SK-N-SH (cell line): ENCODE data around the gene FAM53C. TPM values are rescaled to one million over a fixed set of nuclear protein-coding genes. Genes with fewer than 3 reads are reported as not detected.

Experiments used
- CTCF ChIA-PET: fragments of 300-600, 350-600 bp; formaldehyde crosslinking; extraction: SDS; loops from one replicate; lab custom pipeline; 2021; lab: Yijun Ruan, JAX
- POLR2A ChIA-PET: fragments of 350-600 bp; sonication (Branson Sonifier 250); formaldehyde crosslinking; extraction: SDS; loops from one replicate; lab custom pipeline; 2020; ENCODE audit warnings: antibody characterized with exemption, inconsistent platforms; lab: Yijun Ruan, JAX
- DNase-seq: peaks from one replicate; pipeline ENCODE4 v3.0.0; 2012
- H2AFZ ChIP-seq: fragments of 200-600 bp; sonication (generic); 2 replicates; pipeline ENCODE4 v1.8.1; 2016; ENCODE audit warnings: antibody characterized with exemption, mild to moderate bottlenecking, low read depth
- H3F3A ChIP-seq: fragments of 200-600 bp; sonication (generic); replicated peaks from 2 replicates; pipeline ENCODE3; 2016; ENCODE audit warnings: antibody characterized with exemption, mild to moderate bottlenecking; ENCODE audit not compliant: insufficient read depth
- H3K27ac ChIP-seq, 2 experiments: fragments of 200-500 bp in 1 of 2; fragments of 200-600 bp in 1 of 2; sonication (Bioruptor generic) in 1 of 2; sonication (generic), shearing (Covaris generic) in 1 of 2; 2 replicates each; pipeline versions ENCODE4 v1.5.1 to v1.6.1; 2014 to 2016; ENCODE audit warnings: low read depth in 2 of 2, inconsistent platforms in 1 of 2, low read length in 1 of 2, mild to moderate bottlenecking in 1 of 2, mixed read lengths in 1 of 2
- H3K27me3 ChIP-seq: fragments of 200-600 bp; sonication (generic), shearing (Covaris generic); 2 replicates; pipeline ENCODE4 v1.6.1; 2016; ENCODE audit warnings: mixed run types; ENCODE audit not compliant: insufficient read depth
- H3K36me3 ChIP-seq, 2 experiments: fragments of 200-500 bp in 1 of 2; fragments of 200-600 bp in 1 of 2; sonication (Bioruptor generic) in 1 of 2; sonication (generic) in 1 of 2; replicated peaks in 1 of 2; 2 replicates each; pipeline versions ENCODE3 to v1.5.1; 2014 to 2016; ENCODE audit warnings: low read length in 1 of 2, mild to moderate bottlenecking in 1 of 2; ENCODE audit not compliant: insufficient read depth in 2 of 2, control insufficient read depth in 1 of 2
- H3K4me1 ChIP-seq, 2 experiments: fragments of 200-500 bp in 1 of 2; fragments of 200-600 bp in 1 of 2; sonication (Bioruptor generic) in 1 of 2; sonication (generic), shearing (Covaris generic) in 1 of 2; 2 replicates each; pipeline versions ENCODE4 v1.5.1 to v1.6.1; 2014 to 2016; ENCODE audit warnings: low read depth in 1 of 2, low read length in 1 of 2, mixed run types in 1 of 2; ENCODE audit not compliant: insufficient read depth in 2 of 2, control insufficient read depth in 1 of 2
- H3K4me2 ChIP-seq: fragments of 200-600 bp; sonication (generic), shearing (Covaris generic); 2 replicates; pipeline ENCODE4 v1.6.1; 2017; ENCODE audit warnings: mixed run types
- H3K4me3 ChIP-seq, 2 experiments: fragments of 200-500 bp in 1 of 2; fragments of 200-600 bp in 1 of 2; sonication (Bioruptor generic) in 1 of 2; sonication (generic), shearing (Covaris generic) in 1 of 2; 2 replicates each; pipeline versions ENCODE4 v1.5.1 to v1.8.1; 2014 to 2016; ENCODE audit warnings: low read depth in 2 of 2, inconsistent platforms in 1 of 2, low read length in 1 of 2, mild to moderate bottlenecking in 1 of 2, mixed read lengths in 1 of 2, moderate library complexity in 1 of 2
- H3K79me2 ChIP-seq: fragments of 200-600 bp; sonication (generic); 2 replicates; pipeline ENCODE4 v1.8.1; 2017; ENCODE audit warnings: mild to moderate bottlenecking; ENCODE audit not compliant: insufficient read depth
- H3K9ac ChIP-seq: fragments of 200-600 bp; sonication (generic); 2 replicates; pipeline ENCODE4 v1.6.1; 2017; ENCODE audit warnings: mixed run types
- H3K9me2 ChIP-seq: fragments of 200-600 bp; sonication (generic); 2 replicates; pipeline ENCODE4 v1.6.1; 2017; ENCODE audit warnings: mixed run types
- H3K9me3 ChIP-seq: fragments of 200-600 bp; sonication (generic); 2 replicates; pipeline ENCODE4 v1.6.1; 2017; ENCODE audit warnings: mixed run types, mild to moderate bottlenecking, moderate library complexity
- H4K20me1 ChIP-seq: fragments of 200-600 bp; sonication (generic); 2 replicates; pipeline ENCODE4 v1.6.1; 2017; ENCODE audit warnings: mild to moderate bottlenecking, mixed run types; ENCODE audit not compliant: insufficient read depth
- CHD2 ChIP-seq: fragments of 150-350 bp; IDR thresholded peaks from 2 replicates; pipeline ENCODE4 v1.6.1; 2018; ENCODE audit warnings: low read length; ENCODE audit not compliant: partially characterized antibody
- ELF1 ChIP-seq: IDR thresholded peaks from 2 replicates; pipeline ENCODE4 v1.4.0; 2012
- FOXJ3 ChIP-seq: sonication (generic); formaldehyde crosslinking; IDR thresholded peaks from 2 replicates; pipeline ENCODE4 v1.5.1; 2020; ENCODE audit warnings: mild to moderate bottlenecking, missing genetic modification reagents
- FOXM1 ChIP-seq: IDR thresholded peaks from 2 replicates; pipeline ENCODE4 v1.4.0; 2012; ENCODE audit warnings: low read depth, mild to moderate bottlenecking
- GABPA ChIP-seq: IDR thresholded peaks from 2 replicates; pipeline ENCODE4 v1.4.0; 2012; ENCODE audit warnings: low read depth, mild to moderate bottlenecking
- GATA2 ChIP-seq: sonication (generic); formaldehyde crosslinking; IDR thresholded peaks from 2 replicates; pipeline ENCODE4 v1.5.0; 2020; ENCODE audit warnings: mild to moderate bottlenecking, missing genetic modification reagents
- JUND ChIP-seq: IDR thresholded peaks from 2 replicates; pipeline ENCODE4 v1.4.0; 2012
- MEF2A ChIP-seq: IDR thresholded peaks from 2 replicates; pipeline ENCODE4 v1.4.0; 2012; ENCODE audit warnings: low read depth, borderline replicate concordance
- NFIC ChIP-seq: IDR thresholded peaks from 2 replicates; pipeline ENCODE4 v1.4.0; 2012; ENCODE audit warnings: borderline replicate concordance
- POLR2AphosphoS5 ChIP-seq: IDR thresholded peaks from 2 replicates; pipeline ENCODE4 v1.6.1; 2012; ENCODE audit warnings: low read depth, low read length
- RCOR1 ChIP-seq: fragments of 150-350 bp; IDR thresholded peaks from 2 replicates; pipeline ENCODE4 v1.6.1; 2017; ENCODE audit warnings: antibody characterized with exemption, low read length
- SIN3A ChIP-seq: IDR thresholded peaks from 2 replicates; pipeline ENCODE4 v1.6.1; 2012; ENCODE audit warnings: low read depth, mild to moderate bottlenecking, low read length, moderate library complexity, borderline replicate concordance
- TCF12 ChIP-seq: IDR thresholded peaks from 2 replicates; pipeline ENCODE4 v1.4.0; 2012
- WGBS: methylation state at CpG from one replicate; pipeline ENCODE4 v1.1.6; 2017; ENCODE audit warnings: low lambda C conversion rate; 5-methylcytosine and 5-hydroxymethylcytosine counted together
- polyA plus RNA-seq, 3 experiments: library from polyadenylated mRNA; depleted of rRNA; stranded (reverse); fragments of >200 nt; gene quantifications; 2 replicates each; pipeline ENCODE4 v1.2.3, GENCODE V29; 2012
- TF ChIP-seq, protein P1 (sequence below): IDR thresholded peaks from 2 replicates; pipeline ENCODE4; 2012
- TF ChIP-seq, protein P2 (sequence below): IDR thresholded peaks from 2 replicates; pipeline ENCODE4 v1.4.0; 2012; ENCODE audit warnings: low read depth, borderline replicate concordance
- TF ChIP-seq, protein P3 (sequence below): IDR thresholded peaks from 2 replicates; pipeline ENCODE4 v1.6.1; 2012; ENCODE audit warnings: mild to moderate bottlenecking, low read depth, low read length, moderate library complexity
- TF ChIP-seq, protein P4 (sequence below): IDR thresholded peaks from 2 replicates; pipeline ENCODE4 v1.4.0; 2012; ENCODE audit warnings: low read depth, borderline replicate concordance

Gene FAM53C
- polyA plus RNA-seq, 1 of the 3 experiments (the other 2 are of a cell fraction), result 14.5 TPM

DNA sequence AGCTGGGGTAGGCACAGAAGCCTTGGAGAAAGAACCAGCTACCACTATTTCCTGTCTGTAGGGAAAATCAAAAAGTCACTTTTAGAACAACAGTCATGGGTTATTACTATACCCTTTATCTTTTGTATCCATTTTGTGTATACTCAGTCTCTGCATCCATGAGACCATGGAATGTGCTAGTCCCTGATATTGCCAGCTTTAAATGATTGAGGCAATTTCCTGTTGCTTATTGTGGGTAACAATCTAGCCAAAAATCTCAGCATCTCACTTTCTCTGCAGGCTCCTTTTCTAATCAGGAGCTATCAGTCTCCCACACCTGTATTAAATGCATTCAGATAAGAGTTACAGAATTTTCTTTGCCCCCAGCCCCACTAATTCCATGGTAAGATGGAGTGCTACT is 13.5 kb downstream of the FAM53C start:
- Histone ChIP-seq H2AFZ (no peak overlapping the region), H3K79me2 (peaks cover 36% of the 10 kb centered on the region), H3K27ac (peak overlapping the region in 1 of 2 experiments; percentile 59; a peak in 2 of 4 replicates), H3F3A (peaks cover 53% of the 10 kb centered on the region), H3K9me2 (no peaks in the 10 kb centered on the region), H3K27me3 (no peaks in the 10 kb centered on the region), H3K4me3 (no peak overlapping the region), H3K4me2 (peak overlapping the region; percentile 43; the same call in 1 of the 2 replicates), H3K9me3 (no peaks in the 10 kb centered on the region), H3K36me3 (peaks cover 18 to 31% of the 10 kb centered on the region in 2 experiments), H4K20me1 (peaks cover 34% of the 10 kb centered on the region), H3K9ac (no peak overlapping the region), H3K4me1 (peaks cover 7 to 9% of the 10 kb centered on the region in 2 experiments; a peak in 3 of 4 replicates)
- ChIA-PET CTCF (interaction anchor here (0.7 to 8.9 kb wide), 36 partner anchors 10 to 463 kb away, joined by 3 to 239 read pairs (median 8); partner anchors contain the start of genes CDC25C, FAM53C, KIF20A and REEP2), POLR2A (interaction anchor here (0.8 to 3.0 kb wide), 2 partner anchors 13 to 23 kb away, joined by 3 to 44 read pairs; partner anchors contain the start of gene FAM53C)
- DNase-seq, result no peak
- TF ChIP-seq TCF12 (no peak), RCOR1 (no peak), GABPA (no peak)
- TF ChIP-seq, protein P1, sequence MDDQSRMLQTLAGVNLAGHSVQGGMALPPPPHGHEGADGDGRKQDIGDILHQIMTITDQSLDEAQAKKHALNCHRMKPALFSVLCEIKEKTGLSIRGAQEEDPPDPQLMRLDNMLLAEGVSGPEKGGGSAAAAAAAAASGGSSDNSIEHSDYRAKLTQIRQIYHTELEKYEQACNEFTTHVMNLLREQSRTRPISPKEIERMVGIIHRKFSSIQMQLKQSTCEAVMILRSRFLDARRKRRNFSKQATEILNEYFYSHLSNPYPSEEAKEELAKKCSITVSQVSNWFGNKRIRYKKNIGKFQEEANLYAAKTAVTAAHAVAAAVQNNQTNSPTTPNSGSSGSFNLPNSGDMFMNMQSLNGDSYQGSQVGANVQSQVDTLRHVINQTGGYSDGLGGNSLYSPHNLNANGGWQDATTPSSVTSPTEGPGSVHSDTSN, result no peak

DNA sequence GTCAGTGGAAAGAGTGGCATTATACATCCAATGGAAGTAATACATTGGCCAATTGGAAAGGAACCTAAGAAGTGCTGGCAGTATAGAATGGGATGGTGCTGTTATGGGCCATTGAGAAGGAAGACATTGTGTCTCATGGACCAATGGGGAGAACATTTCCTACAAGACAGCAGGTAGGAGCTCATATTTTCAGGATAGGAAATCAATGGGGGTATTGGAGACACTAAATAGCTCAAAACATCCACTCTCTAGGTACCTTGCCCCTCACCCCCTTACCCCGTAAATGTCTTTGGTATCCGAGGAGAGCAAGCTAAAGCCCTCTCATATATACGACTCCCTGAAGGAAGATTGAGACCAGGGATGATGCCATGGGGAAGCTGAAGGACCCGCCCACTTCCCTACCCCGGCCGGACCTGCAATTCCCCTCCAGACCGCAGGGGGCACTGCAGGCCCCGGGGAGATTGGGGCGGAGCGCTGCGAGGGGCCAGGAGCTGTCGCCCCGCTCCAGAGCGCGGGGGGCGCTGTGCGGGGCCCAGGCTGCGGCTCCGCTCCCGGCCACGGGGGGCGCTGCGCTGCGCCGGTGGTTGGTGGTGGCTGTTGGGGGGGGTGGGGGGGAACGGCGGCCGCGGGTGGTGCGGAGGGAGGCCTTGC is 14.1 kb downstream of the FAM53C start, which contains the start of gene KDM3B:
Gene KDM3B, plus strand, starts transcription at position 615 of the 651 bp plus-strand sequence. CDS start 111 bp downstream, outside the sequence.
- H3K9me3 ChIP-seq, result no peaks in the 10 kb centered on the region
- H3K4me3 ChIP-seq, result peak within 1 kb of the TSS; percentile 81 to 92
- peak within 1 kb of the TSS; percentile 81 to 84 for H3K27ac ChIP-seq
- ChIA-PET POLR2A (interaction anchor here (0.7 to 3.0 kb wide), 7 partner anchors 11 to 174 kb away, joined by 3 to 44 read pairs (median 4); partner anchors contain the start of genes CDC23, CDC25C and FAM53C), CTCF (interaction anchor here (0.7 to 8.9 kb wide), 66 partner anchors 10 to 915 kb away, joined by 3 to 239 read pairs (median 5); partner anchors contain the start of genes CDC23, CDC25C, ETF1 and FAM53C)
- peaks cover 53% of the 10 kb centered on the region for H3F3A ChIP-seq
- peak within 1 kb of the TSS; percentile 81 for H3K4me2 ChIP-seq
- H3K36me3 ChIP-seq, result peaks cover 19 to 24% of the 10 kb centered on the region in 2 experiments
- H4K20me1 ChIP-seq, result peaks cover 40% of the 10 kb centered on the region
- H3K27me3 ChIP-seq, result no peaks in the 10 kb centered on the region
- H3K9ac ChIP-seq, result peak within 1 kb of the TSS; percentile 97
- H3K4me1 ChIP-seq, result peaks cover 7 to 9% of the 10 kb centered on the region in 2 experiments; a peak in 3 of 4 replicates
- 43% methylated on average over 4 of the region's 30 CpGs for WGBS
- peak within 1 kb of the TSS; percentile 77; the same call in 1 of the 2 replicates for H2AFZ ChIP-seq
- DNase-seq, result peak; percentile 99
- no peaks in the 10 kb centered on the region for H3K9me2 ChIP-seq
- peaks cover 43% of the 10 kb centered on the region for H3K79me2 ChIP-seq
- no peak for TF ChIP-seq MEF2A
- no peak; the same call in 1 of the 2 replicates for TF ChIP-seq TCF12
- TF ChIP-seq, protein P2, sequence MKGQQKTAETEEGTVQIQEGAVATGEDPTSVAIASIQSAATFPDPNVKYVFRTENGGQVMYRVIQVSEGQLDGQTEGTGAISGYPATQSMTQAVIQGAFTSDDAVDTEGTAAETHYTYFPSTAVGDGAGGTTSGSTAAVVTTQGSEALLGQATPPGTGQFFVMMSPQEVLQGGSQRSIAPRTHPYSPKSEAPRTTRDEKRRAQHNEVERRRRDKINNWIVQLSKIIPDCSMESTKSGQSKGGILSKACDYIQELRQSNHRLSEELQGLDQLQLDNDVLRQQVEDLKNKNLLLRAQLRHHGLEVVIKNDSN, result no peak
- TF ChIP-seq, protein P1, result peak; percentile 20; the same call in 1 of the 2 replicates
- TF ChIP-seq FOXJ3 (CRISPR knock-in tag), result no peak
- TF ChIP-seq, protein P3, sequence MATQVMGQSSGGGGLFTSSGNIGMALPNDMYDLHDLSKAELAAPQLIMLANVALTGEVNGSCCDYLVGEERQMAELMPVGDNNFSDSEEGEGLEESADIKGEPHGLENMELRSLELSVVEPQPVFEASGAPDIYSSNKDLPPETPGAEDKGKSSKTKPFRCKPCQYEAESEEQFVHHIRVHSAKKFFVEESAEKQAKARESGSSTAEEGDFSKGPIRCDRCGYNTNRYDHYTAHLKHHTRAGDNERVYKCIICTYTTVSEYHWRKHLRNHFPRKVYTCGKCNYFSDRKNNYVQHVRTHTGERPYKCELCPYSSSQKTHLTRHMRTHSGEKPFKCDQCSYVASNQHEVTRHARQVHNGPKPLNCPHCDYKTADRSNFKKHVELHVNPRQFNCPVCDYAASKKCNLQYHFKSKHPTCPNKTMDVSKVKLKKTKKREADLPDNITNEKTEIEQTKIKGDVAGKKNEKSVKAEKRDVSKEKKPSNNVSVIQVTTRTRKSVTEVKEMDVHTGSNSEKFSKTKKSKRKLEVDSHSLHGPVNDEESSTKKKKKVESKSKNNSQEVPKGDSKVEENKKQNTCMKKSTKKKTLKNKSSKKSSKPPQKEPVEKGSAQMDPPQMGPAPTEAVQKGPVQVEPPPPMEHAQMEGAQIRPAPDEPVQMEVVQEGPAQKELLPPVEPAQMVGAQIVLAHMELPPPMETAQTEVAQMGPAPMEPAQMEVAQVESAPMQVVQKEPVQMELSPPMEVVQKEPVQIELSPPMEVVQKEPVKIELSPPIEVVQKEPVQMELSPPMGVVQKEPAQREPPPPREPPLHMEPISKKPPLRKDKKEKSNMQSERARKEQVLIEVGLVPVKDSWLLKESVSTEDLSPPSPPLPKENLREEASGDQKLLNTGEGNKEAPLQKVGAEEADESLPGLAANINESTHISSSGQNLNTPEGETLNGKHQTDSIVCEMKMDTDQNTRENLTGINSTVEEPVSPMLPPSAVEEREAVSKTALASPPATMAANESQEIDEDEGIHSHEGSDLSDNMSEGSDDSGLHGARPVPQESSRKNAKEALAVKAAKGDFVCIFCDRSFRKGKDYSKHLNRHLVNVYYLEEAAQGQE, result peak; percentile 48; the same call in 1 of the 2 replicates
- TF ChIP-seq GATA2, result no peak
- 0 out of 2 replicates have a peak, but pooled peaks have one; percentile 1 for TF ChIP-seq FOXM1
- TF ChIP-seq CHD2, result peak; percentile 71
- peak; percentile 83; the same call in 1 of the 2 replicates for TF ChIP-seq SIN3A
- TF ChIP-seq POLR2AphosphoS5, result 0 out of 2 replicates have a peak, but pooled peaks have one; percentile 10
- TF ChIP-seq, protein P4, sequence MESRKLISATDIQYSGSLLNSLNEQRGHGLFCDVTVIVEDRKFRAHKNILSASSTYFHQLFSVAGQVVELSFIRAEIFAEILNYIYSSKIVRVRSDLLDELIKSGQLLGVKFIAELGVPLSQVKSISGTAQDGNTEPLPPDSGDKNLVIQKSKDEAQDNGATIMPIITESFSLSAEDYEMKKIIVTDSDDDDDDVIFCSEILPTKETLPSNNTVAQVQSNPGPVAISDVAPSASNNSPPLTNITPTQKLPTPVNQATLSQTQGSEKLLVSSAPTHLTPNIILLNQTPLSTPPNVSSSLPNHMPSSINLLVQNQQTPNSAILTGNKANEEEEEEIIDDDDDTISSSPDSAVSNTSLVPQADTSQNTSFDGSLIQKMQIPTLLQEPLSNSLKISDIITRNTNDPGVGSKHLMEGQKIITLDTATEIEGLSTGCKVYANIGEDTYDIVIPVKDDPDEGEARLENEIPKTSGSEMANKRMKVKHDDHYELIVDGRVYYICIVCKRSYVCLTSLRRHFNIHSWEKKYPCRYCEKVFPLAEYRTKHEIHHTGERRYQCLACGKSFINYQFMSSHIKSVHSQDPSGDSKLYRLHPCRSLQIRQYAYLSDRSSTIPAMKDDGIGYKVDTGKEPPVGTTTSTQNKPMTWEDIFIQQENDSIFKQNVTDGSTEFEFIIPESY, result peak; percentile 70; the same call in 1 of the 2 replicates
- TF ChIP-seq ELF1, result peak; percentile 29
- TF ChIP-seq NFIC, result no peak
- TF ChIP-seq JUND, result no peak
